HG03175 (cell line): ENCODE measurements around the gene USP2.

ENCODE experiments used
- ATAC-seq: cut with Tn5 transposase; IDR thresholded peaks from one replicate; pipeline ENCODE4 v1.9.1; 2021; ENCODE audit warnings: mild to moderate bottlenecking, moderate library complexity; ENCODE audit not compliant: unreplicated experiment

USP2 gene

DNA sequence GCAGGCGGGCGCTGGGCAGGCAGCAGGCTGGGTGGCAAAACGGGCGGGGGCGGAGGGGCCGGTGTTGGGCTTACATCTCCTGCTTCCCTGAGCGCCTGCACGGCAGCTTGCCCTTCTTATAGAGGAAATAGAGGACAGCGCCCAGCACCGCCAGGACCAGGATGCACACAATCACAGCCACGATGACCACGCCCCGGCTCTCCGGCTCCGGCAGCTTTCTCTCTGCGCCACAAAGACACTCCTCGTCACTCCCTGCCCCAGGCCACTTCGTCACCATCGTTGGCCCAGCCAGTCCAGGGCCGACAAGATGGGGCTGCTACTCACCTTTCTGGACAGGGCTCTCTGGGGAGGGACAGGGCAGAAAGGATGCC, 70.8 kb downstream of the USP2 start:
- no peak for ATAC-seq

DNA sequence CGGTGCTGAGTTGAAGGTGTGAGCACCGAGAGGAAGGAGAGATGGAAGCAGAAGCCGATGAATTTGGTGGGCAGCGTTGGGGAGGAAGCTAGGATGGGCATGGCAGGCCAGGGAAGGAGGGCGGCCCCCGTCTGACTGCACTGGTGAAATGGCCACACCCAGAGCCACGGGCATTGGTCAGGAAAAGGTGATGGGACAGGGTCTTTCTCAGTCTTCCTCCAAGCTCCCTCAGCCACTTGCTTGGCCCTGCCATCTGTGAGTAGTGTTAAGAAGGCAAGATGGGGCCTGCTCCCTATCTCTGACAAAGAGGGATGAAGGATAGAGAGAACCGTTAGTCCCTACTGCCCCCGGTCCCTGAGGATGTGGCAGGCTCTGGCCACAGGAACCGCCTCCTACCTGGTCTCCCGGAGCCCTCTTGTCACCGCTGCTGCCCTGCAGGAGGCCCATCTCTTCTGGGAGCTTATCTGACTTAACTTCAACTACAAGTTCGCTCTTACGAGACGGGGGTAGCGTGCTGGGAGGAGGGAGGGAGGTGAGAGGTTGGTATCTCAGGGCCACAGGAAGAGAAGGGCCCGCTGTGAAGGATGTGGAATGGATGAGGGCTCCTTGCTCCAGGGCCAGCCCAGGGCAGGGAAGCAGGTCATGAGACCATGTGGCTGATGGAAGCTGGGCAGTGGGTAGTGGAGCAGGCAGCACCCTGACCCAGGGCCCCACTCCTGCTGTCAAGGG, 71.4 kb downstream of the USP2 start:
- ATAC-seq, result no peak

DNA sequence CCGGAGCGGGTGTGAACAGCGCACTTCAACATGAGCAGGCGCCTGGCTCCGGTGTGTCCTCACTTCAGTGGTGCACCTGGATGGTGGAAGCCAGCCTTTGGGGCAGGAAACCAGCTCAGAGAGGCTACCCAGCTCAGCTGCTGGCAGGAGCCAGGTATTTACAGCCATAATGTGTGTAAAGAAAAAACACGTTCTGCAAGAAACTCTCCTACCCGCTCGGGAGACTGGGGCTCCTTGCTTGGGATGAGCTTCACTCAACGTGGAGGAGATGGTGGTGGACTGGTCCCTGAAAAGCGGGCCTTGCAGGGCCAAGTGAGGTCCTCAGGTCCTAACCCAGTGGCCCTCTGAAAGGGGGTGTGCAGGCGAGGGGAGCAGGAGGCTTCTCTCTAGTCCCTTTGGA, 72.1 kb downstream of the USP2 start:
- ATAC-seq, result no peak

DNA sequence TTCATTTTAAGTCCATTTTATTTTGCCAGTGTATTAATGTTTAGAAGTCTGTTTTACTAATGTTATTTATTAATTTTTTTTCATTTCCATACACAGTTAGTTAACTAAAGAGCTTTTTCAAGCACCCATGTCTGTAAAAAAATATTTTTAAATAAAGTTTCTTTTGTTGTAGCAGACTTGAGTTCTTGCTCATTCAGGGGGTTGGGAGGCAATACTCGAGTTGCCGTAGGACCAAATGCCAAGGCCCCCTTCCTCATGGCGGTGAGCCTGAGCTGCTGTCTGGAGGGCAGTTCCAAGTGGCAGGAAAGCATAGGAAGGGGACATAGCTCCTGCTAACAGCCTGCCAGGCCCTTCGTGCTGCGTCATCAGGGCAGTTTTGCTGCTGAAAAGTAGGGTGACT, 73.5 kb downstream of the USP2 start:
- ATAC-seq, result no peak

DNA sequence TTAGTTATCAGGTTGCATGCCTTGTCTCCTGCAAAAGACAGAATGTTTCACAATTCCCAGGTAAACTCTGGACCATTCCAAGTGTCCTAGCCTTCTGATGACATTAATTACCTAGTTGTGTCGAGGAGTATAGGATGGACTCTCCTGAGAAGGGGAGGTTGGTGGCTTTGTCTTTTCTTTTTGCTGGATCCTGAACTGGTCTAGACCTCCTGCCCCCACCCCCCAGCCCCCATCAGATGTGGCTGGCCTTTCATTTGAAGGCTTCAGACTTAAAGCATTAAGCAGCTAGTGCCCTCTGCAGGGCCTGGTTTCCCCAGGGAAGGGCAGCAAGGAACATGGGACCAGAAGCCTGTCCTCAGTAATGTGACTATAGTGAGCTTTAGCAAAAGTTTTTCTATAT, 74.3 kb downstream of the USP2 start:
- no peak for ATAC-seq

DNA sequence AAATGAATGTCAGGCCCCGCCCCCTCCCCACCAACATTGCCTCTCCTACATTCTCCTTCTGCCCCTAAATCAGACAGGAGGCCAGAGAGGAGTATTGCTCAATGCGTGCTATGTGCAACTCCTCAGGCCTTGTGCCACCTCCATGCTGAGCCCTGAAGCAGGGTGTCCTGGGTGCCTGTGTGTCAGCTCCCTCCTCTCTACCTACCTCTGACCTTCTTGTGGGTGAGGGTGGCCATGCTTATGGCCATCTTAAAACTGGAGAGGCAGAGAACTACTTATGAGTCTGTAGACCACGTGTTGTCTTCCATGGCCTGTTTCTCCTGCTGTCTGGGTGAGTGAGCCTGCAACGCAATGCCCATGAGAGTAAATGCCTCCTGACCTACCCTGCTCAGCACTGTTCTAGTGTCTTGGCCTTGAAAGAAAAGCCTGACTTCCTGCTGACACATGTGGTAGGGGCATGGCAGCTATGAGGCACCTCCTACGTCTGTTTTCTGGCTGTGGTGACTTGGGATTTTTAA, 75.1 kb downstream of the USP2 start:
- no peak for ATAC-seq

DNA sequence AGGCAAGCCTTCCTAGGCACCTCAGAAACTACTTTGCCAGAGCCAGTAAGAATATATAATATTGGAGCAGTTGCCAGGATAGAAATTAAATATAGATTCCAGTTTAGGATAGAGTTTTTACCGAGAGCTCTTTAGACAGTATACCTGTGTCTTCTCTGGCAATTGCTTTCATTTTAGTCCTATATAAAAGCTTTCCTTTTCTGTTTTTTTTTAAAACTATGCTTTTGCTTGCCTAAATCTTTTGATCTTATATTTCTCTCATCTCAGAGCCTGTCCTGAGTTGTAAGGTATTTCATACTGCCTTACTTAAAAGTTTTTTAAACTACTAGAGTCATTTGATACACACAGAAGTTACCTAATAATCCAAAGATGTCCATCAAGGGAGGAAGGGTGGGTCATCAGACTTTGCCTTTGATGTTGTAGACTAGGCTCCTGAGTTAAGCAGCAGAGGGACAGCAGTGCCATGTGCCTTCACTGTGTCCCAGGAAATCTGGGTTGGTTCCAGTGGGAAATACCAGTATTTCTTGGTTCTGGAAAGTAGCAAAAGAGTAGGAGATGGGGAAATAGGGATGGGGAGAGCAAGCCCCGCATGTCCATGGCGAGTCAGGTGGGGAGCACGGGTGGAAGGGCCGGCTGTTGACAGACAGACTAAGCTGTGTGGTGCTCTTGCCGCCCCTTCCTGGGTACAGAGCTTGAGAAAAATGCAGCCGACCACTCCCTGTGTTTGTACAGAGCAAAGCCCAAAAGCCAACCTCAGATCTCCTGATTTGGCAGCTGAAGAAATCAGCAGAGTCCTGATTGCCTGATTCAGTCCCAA, 75.7 kb downstream of the USP2 start:
- ATAC-seq, result no peak
